ENCODE results near the gene TOE1. TPM values are rescaled to one million over a fixed set of nuclear protein-coding genes. Genes with fewer than 3 reads are reported as not detected.

Gene TOE1
- total RNA-seq, 1 donor from 2014 or later = 9.5 TPM

DNA sequence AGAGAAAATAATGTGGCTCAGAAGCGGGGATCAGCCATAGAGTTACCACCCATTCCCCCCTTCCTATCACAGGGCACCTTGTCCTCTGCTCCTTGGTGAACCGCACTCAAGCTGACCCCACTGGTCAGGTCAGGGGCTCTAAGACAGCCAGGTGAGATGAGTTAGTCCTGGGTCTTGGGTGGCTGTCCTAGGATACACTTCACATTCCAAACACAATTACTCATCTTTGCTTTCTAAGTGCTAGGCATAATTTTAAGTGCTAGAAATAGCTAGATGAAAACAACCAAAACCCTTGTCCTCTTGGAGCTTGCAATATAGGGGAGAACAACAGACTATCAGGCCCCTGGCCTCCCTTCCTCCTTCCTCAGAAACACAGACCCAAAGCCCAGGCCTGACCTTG lies 8.1 kb downstream of the TOE1 start:
- no peaks in the 10 kb centered on the region for H3K27me3 ChIP-seq (ENCODE audit: control insufficient read depth, insufficient read depth, low read length)
- H3K36me3 ChIP-seq (ENCODE audit: control insufficient read depth, insufficient read depth, low read length) = no peaks in the 10 kb centered on the region
- DNase-seq (ENCODE audit: low read depth) (peak; percentile 58), FAIRE-seq (no peak)
- TF ChIP-seq, protein P1, sequence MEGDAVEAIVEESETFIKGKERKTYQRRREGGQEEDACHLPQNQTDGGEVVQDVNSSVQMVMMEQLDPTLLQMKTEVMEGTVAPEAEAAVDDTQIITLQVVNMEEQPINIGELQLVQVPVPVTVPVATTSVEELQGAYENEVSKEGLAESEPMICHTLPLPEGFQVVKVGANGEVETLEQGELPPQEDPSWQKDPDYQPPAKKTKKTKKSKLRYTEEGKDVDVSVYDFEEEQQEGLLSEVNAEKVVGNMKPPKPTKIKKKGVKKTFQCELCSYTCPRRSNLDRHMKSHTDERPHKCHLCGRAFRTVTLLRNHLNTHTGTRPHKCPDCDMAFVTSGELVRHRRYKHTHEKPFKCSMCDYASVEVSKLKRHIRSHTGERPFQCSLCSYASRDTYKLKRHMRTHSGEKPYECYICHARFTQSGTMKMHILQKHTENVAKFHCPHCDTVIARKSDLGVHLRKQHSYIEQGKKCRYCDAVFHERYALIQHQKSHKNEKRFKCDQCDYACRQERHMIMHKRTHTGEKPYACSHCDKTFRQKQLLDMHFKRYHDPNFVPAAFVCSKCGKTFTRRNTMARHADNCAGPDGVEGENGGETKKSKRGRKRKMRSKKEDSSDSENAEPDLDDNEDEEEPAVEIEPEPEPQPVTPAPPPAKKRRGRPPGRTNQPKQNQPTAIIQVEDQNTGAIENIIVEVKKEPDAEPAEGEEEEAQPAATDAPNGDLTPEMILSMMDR (IDR thresholded peaks at IDR 0.05; ENCODE audit: insufficient read depth, low read length, severe bottlenecking) = no peak
- H3K4me3 ChIP-seq (ENCODE audit: low read depth, low read length) = no peak overlapping the region

DNA sequence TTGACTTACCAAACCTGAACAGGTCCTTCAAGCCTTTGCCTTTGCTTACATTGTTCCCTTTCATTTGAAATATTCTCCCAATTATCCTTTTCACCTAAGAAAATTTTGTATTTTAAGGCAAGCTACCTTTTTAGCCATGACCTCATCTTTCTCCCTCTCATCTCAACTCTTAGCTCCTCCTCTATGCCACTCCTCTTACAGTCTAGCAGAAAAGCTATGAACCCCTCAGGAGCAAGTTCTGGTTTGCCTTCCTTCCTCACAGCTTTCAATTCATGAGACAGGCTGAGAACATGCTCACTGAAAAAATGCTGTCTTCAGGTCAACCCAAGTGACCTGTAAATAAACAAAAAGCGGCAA lies 8.6 kb downstream of the TOE1 start:
- Histone ChIP-seq H3K36me3 (ENCODE audit: control insufficient read depth, insufficient read depth, low read length) (no peaks in the 10 kb centered on the region), H3K4me3 (ENCODE audit: low read depth, low read length) (no peak overlapping the region), H3K27me3 (ENCODE audit: control insufficient read depth, insufficient read depth, low read length) (no peaks in the 10 kb centered on the region)
- DNase-seq (ENCODE audit: low read depth) = peak; percentile 62
- TF ChIP-seq, protein P1 (IDR thresholded peaks at IDR 0.05; ENCODE audit: insufficient read depth, low read length, severe bottlenecking) = no peak
- FAIRE-seq = no peak

DNA sequence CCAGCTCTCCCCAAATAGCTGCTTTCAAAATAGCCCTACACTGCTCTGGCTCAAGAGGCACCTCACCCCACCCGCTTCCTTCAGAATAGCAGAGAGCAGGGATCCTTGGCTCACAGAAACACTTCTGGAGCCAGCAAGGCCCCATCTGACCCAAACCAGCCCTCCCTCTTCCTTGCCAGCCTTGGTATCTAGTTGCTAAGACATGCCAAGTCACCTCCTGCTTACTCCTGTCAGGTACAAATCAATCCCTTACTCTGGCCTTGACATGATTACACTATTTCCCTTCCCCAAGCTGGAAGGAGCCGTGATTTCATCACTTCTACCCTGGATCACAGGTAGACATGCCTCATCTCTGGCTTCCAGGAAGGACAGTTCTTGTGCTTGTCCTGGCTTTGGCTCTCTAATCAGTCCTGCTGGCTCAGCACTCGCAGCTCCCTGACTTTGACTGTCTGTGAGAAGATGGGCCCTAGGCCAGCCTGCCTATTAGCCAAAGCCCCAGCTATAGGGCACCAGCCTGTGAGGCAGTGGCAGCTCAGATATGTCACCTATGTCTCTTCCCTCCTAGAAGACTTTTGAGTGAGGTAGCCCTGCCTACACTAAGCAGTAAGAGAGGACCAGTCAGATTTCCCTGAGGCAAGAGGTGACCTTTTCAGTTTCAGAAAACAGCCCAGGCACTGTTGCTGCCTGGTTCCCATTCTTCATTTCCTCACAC lies 9.2 kb downstream of the TOE1 start:
- Histone ChIP-seq H3K27me3 (ENCODE audit: control insufficient read depth, insufficient read depth, low read length) (no peaks in the 10 kb centered on the region), H3K4me3 (ENCODE audit: low read depth, low read length) (no peak overlapping the region), H3K36me3 (ENCODE audit: control insufficient read depth, insufficient read depth, low read length) (no peaks in the 10 kb centered on the region)
- peak; percentile 81 for DNase-seq (ENCODE audit: low read depth)
- no peak for FAIRE-seq
- TF ChIP-seq, protein P1 (IDR thresholded peaks at IDR 0.05; ENCODE audit: insufficient read depth, low read length, severe bottlenecking) = no peak

DNA sequence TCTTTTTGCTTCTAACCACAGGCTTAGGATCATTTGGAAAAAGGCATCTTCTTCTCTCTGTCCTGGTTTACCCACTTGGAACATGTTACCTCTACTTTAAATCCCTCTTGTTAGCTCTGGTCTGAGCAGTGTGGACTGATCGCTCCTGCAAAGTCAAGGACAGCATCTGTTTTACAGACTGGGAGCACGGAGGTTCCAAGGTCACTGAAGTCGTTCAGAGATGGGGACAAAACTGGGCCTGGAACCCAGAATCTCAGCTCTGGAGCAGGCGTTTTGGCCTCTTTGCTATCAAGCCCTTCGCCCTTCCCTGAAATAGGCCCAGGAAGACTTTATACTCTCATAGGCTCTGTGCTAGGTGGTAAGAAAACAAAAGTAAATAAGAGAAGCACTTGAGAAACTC lies 11.5 kb downstream of the TOE1 start:
- DNase-seq (ENCODE audit: low read depth) (no peak), FAIRE-seq (no peak)
- no peaks in the 10 kb centered on the region for H3K36me3 ChIP-seq (ENCODE audit: control insufficient read depth, insufficient read depth, low read length)
- H3K27me3 ChIP-seq (ENCODE audit: control insufficient read depth, insufficient read depth, low read length) = no peaks in the 10 kb centered on the region
- TF ChIP-seq, protein P1 (IDR thresholded peaks at IDR 0.05; ENCODE audit: insufficient read depth, low read length, severe bottlenecking) = no peak
- no peak overlapping the region for H3K4me3 ChIP-seq (ENCODE audit: low read depth, low read length)

DNA sequence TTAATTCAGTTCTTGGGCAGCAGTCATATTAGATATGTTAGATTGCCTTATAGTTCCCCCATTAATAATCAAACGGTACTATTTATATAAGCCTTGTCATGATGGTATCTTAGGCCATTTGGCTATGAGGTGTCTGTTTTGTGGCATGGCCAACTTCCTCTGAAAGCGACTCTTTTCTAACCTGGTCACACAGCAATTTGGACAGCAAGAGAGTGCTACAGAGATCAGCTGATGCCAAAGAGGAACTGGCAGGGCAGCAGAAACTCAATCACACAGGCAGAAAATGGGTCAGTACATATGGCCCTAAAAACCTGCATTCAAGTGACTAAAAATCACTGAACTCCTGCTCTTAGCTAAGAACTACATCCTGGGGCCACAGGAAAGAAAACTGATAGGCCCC lies 13.7 kb downstream of the TOE1 start:
- H3K27me3 ChIP-seq (ENCODE audit: control insufficient read depth, insufficient read depth, low read length) = no peaks in the 10 kb centered on the region

More for the DNA sequence above, 13.7 kb downstream of the TOE1 start:
- Histone ChIP-seq H3K4me3 (ENCODE audit: low read depth, low read length) (no peak overlapping the region), H3K36me3 (ENCODE audit: control insufficient read depth, insufficient read depth, low read length) (no peaks in the 10 kb centered on the region)
- DNase-seq (ENCODE audit: low read depth) = no peak
- TF ChIP-seq, protein P1 (IDR thresholded peaks at IDR 0.05; ENCODE audit: insufficient read depth, low read length, severe bottlenecking) = no peak
- FAIRE-seq = no peak
